Osteocyte (in vitro differentiated cells): ENCODE data around the gene SLC35F3. TPM values are rescaled to one million over a fixed set of nuclear protein-coding genes. Genes with fewer than 3 reads are reported as not detected.

Experiments
- DNase-seq: peaks from one replicate; pipeline ENCODE4 v3.0.0; 2021; ENCODE audit warnings: mixed read lengths; ENCODE audit not compliant: unreplicated experiment; ENCODE audit errors: extremely low spot score
- H3K27ac Mint-ChIP-seq: one replicate; pipeline ENCODE4 v1.8.0; 2021; ENCODE audit warnings: mild to moderate bottlenecking, mixed read lengths; ENCODE audit not compliant: unreplicated experiment
- H3K27me3 Mint-ChIP-seq: one replicate; pipeline ENCODE4 v1.8.0; 2021; ENCODE audit warnings: mixed read lengths; ENCODE audit not compliant: unreplicated experiment
- H3K36me3 Mint-ChIP-seq: one replicate; pipeline ENCODE4 v1.8.0; 2021; ENCODE audit warnings: mixed read lengths; ENCODE audit not compliant: unreplicated experiment
- H3K4me1 Mint-ChIP-seq: one replicate; pipeline ENCODE4 v1.8.0; 2021; ENCODE audit warnings: mixed read lengths; ENCODE audit not compliant: unreplicated experiment
- H3K4me3 Mint-ChIP-seq: one replicate; pipeline ENCODE4 v1.8.0; 2021; ENCODE audit warnings: mild to moderate bottlenecking, moderate library complexity, mixed read lengths; ENCODE audit not compliant: unreplicated experiment
- H3K9me3 Mint-ChIP-seq: one replicate; pipeline ENCODE4 v1.8.0; 2021; ENCODE audit warnings: mixed read lengths; ENCODE audit not compliant: unreplicated experiment
- total RNA-seq: library from RNA; stranded (reverse); gene quantifications from 2 replicates; pipeline ENCODE4 v1.2.1, GENCODE V29; 2021
- TF ChIP-seq, protein P1 (sequence below): fragments of 200-600 bp; sonication (generic); IDR thresholded peaks from 2 replicates; pipeline ENCODE4 v1.5.0; 2021; ENCODE audit warnings: antibody characterized with exemption, mild to moderate bottlenecking, moderate library complexity

The SLC35F3 gene
- total RNA-seq, 1 donor from 2014 or later: not detected

DNA sequence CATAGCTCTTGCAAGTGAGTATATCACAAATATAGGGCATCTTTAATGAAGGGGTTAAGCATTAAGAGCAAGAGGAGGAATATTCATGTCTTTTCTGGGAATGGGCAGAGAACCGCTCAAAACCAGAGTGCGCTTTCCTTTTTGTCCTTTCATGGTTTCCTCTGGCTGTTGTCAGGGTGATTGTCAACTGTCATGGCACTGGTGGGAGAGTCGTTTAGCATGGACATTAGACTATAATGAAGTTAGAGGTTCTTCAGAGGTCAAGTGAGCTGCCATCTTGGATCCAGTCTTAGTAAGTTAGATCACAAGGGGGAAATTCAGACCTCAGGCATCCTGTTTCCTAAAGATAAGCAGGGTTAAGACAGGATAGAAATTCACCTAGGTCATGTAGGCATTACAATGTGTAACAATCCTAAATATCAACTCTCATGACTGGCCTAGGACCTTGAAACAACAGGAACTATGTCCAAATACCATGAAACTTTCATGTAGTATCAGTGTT lies 456.7 kb downstream of the SLC35F3 start:
- no peak overlapping the region for H3K4me3 Mint-ChIP-seq
- H3K27ac Mint-ChIP-seq: no peak overlapping the region
- no peaks in the 10 kb centered on the region for H3K36me3 Mint-ChIP-seq
- H3K9me3 Mint-ChIP-seq: no peaks in the 10 kb centered on the region
- H3K27me3 Mint-ChIP-seq: peaks cover 22% of the 10 kb centered on the region
- H3K4me1 Mint-ChIP-seq: no peaks in the 10 kb centered on the region
- DNase-seq: no peak
- TF ChIP-seq, protein P1, sequence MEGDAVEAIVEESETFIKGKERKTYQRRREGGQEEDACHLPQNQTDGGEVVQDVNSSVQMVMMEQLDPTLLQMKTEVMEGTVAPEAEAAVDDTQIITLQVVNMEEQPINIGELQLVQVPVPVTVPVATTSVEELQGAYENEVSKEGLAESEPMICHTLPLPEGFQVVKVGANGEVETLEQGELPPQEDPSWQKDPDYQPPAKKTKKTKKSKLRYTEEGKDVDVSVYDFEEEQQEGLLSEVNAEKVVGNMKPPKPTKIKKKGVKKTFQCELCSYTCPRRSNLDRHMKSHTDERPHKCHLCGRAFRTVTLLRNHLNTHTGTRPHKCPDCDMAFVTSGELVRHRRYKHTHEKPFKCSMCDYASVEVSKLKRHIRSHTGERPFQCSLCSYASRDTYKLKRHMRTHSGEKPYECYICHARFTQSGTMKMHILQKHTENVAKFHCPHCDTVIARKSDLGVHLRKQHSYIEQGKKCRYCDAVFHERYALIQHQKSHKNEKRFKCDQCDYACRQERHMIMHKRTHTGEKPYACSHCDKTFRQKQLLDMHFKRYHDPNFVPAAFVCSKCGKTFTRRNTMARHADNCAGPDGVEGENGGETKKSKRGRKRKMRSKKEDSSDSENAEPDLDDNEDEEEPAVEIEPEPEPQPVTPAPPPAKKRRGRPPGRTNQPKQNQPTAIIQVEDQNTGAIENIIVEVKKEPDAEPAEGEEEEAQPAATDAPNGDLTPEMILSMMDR: no peak

DNA sequence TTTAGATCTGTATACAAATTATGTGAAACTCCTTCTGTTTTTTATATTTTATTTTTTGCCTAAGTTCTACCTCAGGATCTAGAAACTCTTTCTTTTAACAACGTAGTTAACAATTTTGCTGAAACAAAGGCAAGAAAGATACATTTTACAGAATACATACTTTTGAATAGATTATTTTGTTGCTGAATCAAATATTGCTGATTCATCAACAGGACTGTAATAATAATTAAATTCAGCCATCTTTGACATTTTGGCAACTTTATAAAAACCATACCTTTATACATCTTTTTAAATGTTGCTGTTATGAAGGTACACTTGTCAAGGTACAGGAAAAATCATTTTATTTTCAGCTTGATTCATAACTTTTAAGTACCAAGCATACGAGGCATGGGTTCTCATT lies 458.1 kb downstream of the SLC35F3 start:
- H3K27me3 Mint-ChIP-seq: peaks cover 22% of the 10 kb centered on the region
- no peak overlapping the region for H3K4me3 Mint-ChIP-seq
- no peak for DNase-seq
- no peak overlapping the region for H3K27ac Mint-ChIP-seq
- no peaks in the 10 kb centered on the region for H3K36me3 Mint-ChIP-seq
- H3K9me3 Mint-ChIP-seq: no peaks in the 10 kb centered on the region
- TF ChIP-seq, protein P1: no peak
- no peaks in the 10 kb centered on the region for H3K4me1 Mint-ChIP-seq

DNA sequence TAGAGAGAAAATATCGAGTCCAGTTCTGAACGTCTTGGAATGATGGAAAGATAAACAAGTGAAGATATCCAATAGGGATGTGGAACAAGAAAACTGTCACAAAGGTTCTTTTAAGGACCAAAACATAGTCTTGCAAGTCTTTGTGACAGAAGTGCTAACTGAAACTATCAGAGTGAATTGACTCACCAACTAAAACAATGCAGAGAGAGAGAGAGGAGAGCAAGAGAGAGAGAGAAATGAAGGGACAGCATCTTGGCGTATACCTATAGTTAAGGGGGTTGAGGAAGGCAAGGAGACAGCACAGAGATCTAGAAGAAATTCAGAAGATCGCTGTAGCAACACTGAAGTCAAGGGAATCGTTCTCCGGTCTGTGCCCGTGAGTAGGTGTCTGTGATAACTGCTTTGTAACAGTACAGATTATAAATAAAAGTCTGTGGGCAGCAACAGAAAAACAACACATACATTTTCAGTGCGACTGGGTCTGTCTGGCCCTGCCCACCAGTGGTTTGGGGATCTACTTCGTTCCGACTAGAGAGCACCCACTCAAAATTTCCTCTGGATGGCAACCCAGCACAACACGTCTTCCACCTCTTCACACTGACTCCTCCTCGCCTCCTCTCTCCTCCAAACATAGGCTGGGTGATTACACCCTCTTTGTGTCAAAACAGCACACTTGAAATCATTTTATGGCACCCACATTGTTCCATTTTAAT lies 464.0 kb downstream of the SLC35F3 start:
- no peak overlapping the region for H3K27ac Mint-ChIP-seq
- H3K4me3 Mint-ChIP-seq: no peak overlapping the region
- H3K9me3 Mint-ChIP-seq: no peaks in the 10 kb centered on the region
- TF ChIP-seq, protein P1: no peak
- H3K4me1 Mint-ChIP-seq: peaks cover 9% of the 10 kb centered on the region
- peaks cover 2% of the 10 kb centered on the region for H3K27me3 Mint-ChIP-seq
- H3K36me3 Mint-ChIP-seq: no peaks in the 10 kb centered on the region
- DNase-seq: no peak

DNA sequence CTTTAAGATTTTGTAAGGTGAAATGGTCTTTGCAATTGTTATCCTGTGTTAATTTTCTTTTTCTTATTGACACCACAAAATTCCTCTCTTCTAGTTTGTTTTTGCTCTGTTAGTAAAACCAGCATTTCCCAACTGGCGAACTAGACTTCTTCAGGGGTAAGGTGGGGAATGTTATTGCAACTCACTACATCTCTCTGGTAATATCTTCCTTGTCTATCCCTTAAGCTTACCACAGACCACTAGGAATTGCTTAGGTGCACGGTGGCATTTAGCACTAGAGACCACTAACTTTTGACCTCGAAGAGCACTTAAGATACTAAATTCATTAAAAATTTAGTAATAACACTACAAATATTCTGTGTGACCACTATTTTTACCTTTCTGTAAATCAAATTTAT lies 464.6 kb downstream of the SLC35F3 start:
- TF ChIP-seq, protein P1: no peak
- H3K27ac Mint-ChIP-seq: no peak overlapping the region

DNA sequence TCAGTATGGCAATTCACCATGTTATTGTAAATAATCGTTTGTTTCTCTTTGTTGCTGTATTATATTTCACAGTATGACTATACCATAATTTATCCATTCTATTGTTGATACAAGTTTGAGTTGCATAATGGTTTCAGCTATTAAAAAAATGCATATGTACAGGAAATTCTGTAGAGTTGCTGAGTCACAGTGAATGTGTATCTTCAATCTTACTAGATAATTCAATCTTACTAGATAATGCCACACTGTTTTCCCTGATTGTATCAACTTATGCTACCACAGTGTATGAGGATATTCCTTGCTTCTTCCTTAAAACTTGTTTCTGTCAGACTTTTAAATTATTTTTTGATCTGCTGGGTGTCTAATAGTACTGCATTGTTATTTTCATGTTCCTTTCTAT lies 465.3 kb downstream of the SLC35F3 start:
- Mint-ChIP-seq H3K4me1 (peaks cover 18% of the 10 kb centered on the region), H3K36me3 (no peaks in the 10 kb centered on the region), H3K9me3 (no peaks in the 10 kb centered on the region), H3K27ac (no peak overlapping the region), H3K27me3 (peaks cover 2% of the 10 kb centered on the region), H3K4me3 (no peak overlapping the region)
- DNase-seq: no peak
- TF ChIP-seq, protein P1: no peak

More for the DNA sequence above, 464.6 kb downstream of the SLC35F3 start:
- no peaks in the 10 kb centered on the region for H3K9me3 Mint-ChIP-seq
- H3K27me3 Mint-ChIP-seq: peaks cover 2% of the 10 kb centered on the region
- peaks cover 10% of the 10 kb centered on the region for H3K4me1 Mint-ChIP-seq
- no peaks in the 10 kb centered on the region for H3K36me3 Mint-ChIP-seq
- DNase-seq: no peak
- no peak overlapping the region for H3K4me3 Mint-ChIP-seq
